Measurements from ENCODE around the gene PAM. TPM values are rescaled to one million over a fixed set of nuclear protein-coding genes. Genes with fewer than 3 reads are reported as not detected.
"Not testable (repeated sequence)": the region's sequence is repeated elsewhere in the genome, so short reads cannot be mapped to it uniquely, and the experiment has no call there.

Gene PAM
- polyA plus RNA-seq, 1 donor from 2014 or later, result 363 TPM

GRCh38 chr5:102903074-102903871, 148.2 kb downstream of the PAM start:
- no peak overlapping the region for H3K9ac ChIP-seq (ENCODE audit: low read length)
- H3F3A ChIP-seq (ENCODE audit: insufficient read depth, low read length, poor library complexity, severe bottlenecking), result no peaks in the 10 kb centered on the region
- no peaks in the 10 kb centered on the region for H3K27me3 ChIP-seq (ENCODE audit: insufficient read depth, low read depth, low read length)
- no peaks in the 10 kb centered on the region for H3K79me2 ChIP-seq (replicated peaks; ENCODE audit: insufficient read depth, low read length)
- H3K36me3 ChIP-seq (ENCODE audit: insufficient read depth, low read length), result no peaks in the 10 kb centered on the region
- H2AFZ ChIP-seq (ENCODE audit: low read depth, low read length), result no peak overlapping the region
- no peak overlapping the region for H3K4me2 ChIP-seq (ENCODE audit: low read length)
- no peaks in the 10 kb centered on the region for H3K9me3 ChIP-seq (ENCODE audit: low read length)
- no peak overlapping the region for H3K27ac ChIP-seq (ENCODE audit: low read length)
- no peak overlapping the region for H3K4me3 ChIP-seq (ENCODE audit: low read length)
- H4K20me1 ChIP-seq (ENCODE audit: insufficient read depth), result no peaks in the 10 kb centered on the region
- H3K9me2 ChIP-seq (ENCODE audit: insufficient read depth, low read length), result no peaks in the 10 kb centered on the region
- TF ChIP-seq MXI1 (conservative IDR thresholded peaks at IDR 0.05; ENCODE audit: poor library complexity, severe bottlenecking), result no peak
- TF ChIP-seq CTCF (IDR thresholded peaks at IDR 0.05; ENCODE audit: poor library complexity, severe bottlenecking), result no peak
- TF ChIP-seq TAF1 (IDR thresholded peaks at IDR 0.05; ENCODE audit: low read depth), result no peak
- TF ChIP-seq POLR2AphosphoS5 (IDR thresholded peaks at IDR 0.05), result no peak
- no peak for TF ChIP-seq SMC3 (conservative IDR thresholded peaks at IDR 0.05; ENCODE audit: poor library complexity)
- no peak for TF ChIP-seq EP300 (conservative IDR thresholded peaks at IDR 0.05; ENCODE audit: poor library complexity, severe bottlenecking)
- TF ChIP-seq, protein P1, sequence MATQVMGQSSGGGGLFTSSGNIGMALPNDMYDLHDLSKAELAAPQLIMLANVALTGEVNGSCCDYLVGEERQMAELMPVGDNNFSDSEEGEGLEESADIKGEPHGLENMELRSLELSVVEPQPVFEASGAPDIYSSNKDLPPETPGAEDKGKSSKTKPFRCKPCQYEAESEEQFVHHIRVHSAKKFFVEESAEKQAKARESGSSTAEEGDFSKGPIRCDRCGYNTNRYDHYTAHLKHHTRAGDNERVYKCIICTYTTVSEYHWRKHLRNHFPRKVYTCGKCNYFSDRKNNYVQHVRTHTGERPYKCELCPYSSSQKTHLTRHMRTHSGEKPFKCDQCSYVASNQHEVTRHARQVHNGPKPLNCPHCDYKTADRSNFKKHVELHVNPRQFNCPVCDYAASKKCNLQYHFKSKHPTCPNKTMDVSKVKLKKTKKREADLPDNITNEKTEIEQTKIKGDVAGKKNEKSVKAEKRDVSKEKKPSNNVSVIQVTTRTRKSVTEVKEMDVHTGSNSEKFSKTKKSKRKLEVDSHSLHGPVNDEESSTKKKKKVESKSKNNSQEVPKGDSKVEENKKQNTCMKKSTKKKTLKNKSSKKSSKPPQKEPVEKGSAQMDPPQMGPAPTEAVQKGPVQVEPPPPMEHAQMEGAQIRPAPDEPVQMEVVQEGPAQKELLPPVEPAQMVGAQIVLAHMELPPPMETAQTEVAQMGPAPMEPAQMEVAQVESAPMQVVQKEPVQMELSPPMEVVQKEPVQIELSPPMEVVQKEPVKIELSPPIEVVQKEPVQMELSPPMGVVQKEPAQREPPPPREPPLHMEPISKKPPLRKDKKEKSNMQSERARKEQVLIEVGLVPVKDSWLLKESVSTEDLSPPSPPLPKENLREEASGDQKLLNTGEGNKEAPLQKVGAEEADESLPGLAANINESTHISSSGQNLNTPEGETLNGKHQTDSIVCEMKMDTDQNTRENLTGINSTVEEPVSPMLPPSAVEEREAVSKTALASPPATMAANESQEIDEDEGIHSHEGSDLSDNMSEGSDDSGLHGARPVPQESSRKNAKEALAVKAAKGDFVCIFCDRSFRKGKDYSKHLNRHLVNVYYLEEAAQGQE (IDR thresholded peaks at IDR 0.05; ENCODE audit: borderline replicate concordance), result no peak
- TF ChIP-seq EZH2 (IDR thresholded peaks at IDR 0.05; ENCODE audit: borderline replicate concordance, insufficient read depth, low read length, poor library complexity, severe bottlenecking), result no peak
- TF ChIP-seq RAD21 (conservative IDR thresholded peaks at IDR 0.05), result no peak

- Histone ChIP-seq H3K36me3 (ENCODE audit: insufficient read depth, low read length) (no peaks in the 10 kb centered on the region), H3K27me3 (ENCODE audit: insufficient read depth, low read depth, low read length) (no peaks in the 10 kb centered on the region), H3K27ac (ENCODE audit: low read length) (no peak overlapping the region), H2AFZ (ENCODE audit: low read depth, low read length) (no peak overlapping the region), H3F3A (ENCODE audit: insufficient read depth, low read length, poor library complexity, severe bottlenecking) (no peaks in the 10 kb centered on the region), H3K4me3 (ENCODE audit: low read length) (no peak overlapping the region), H3K4me2 (ENCODE audit: low read length) (no peak overlapping the region), H3K9ac (ENCODE audit: low read length) (no peak overlapping the region), H4K20me1 (ENCODE audit: insufficient read depth) (no peaks in the 10 kb centered on the region), H3K9me3 (ENCODE audit: low read length) (no peaks in the 10 kb centered on the region), H3K79me2 (replicated peaks; ENCODE audit: insufficient read depth, low read length) (no peaks in the 10 kb centered on the region), H3K9me2 (ENCODE audit: insufficient read depth, low read length) (no peaks in the 10 kb centered on the region)
- TF ChIP-seq MXI1 (conservative IDR thresholded peaks at IDR 0.05; ENCODE audit: poor library complexity, severe bottlenecking), result no peak
- TF ChIP-seq SMC3 (conservative IDR thresholded peaks at IDR 0.05; ENCODE audit: poor library complexity), result no peak
- peak; percentile 47 for TF ChIP-seq EP300 (conservative IDR thresholded peaks at IDR 0.05; ENCODE audit: poor library complexity, severe bottlenecking)
- no peak for TF ChIP-seq EZH2 (IDR thresholded peaks at IDR 0.05; ENCODE audit: borderline replicate concordance, insufficient read depth, low read length, poor library complexity, severe bottlenecking)
- TF ChIP-seq, protein P1 (IDR thresholded peaks at IDR 0.05; ENCODE audit: borderline replicate concordance), result no peak
- no peak for TF ChIP-seq CTCF (IDR thresholded peaks at IDR 0.05; ENCODE audit: poor library complexity, severe bottlenecking)
- no peak for TF ChIP-seq TAF1 (IDR thresholded peaks at IDR 0.05; ENCODE audit: low read depth)
- TF ChIP-seq POLR2AphosphoS5 (IDR thresholded peaks at IDR 0.05), result peak; percentile 37
- TF ChIP-seq RAD21 (conservative IDR thresholded peaks at IDR 0.05), result no peak
Observed at GRCh38 chr5:102905056-102905455, 150.0 kb downstream of the PAM start.

DNA sequence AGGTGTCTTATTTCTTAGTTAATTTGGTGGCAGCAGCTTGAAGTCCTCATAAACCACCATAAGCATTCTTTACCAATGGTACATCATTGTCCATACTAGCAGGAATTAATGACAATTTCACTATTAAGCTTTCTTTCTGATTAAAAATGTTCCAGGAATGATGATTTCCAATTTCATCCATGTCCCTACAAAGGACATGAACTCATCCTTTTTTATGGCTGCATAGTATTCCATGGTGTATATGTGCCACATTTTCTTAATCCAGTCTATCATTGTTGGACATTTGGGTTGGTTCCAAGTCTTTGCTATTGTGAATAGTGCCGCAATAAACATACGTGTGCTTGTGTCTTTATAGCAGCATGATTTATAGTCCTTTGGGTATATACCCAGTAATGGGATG, 152.0 kb downstream of the PAM start:
- H3F3A ChIP-seq (ENCODE audit: insufficient read depth, low read length, poor library complexity, severe bottlenecking); H4K20me1 ChIP-seq (ENCODE audit: insufficient read depth); H3K79me2 ChIP-seq (replicated peaks; ENCODE audit: insufficient read depth, low read length); H3K9ac ChIP-seq (ENCODE audit: low read length); H3K4me2 ChIP-seq (ENCODE audit: low read length); H2AFZ ChIP-seq (ENCODE audit: low read depth, low read length); H3K27me3 ChIP-seq (ENCODE audit: insufficient read depth, low read depth, low read length); H3K9me3 ChIP-seq (ENCODE audit: low read length); H3K4me3 ChIP-seq (ENCODE audit: low read length); H3K9me2 ChIP-seq (ENCODE audit: insufficient read depth, low read length); H3K27ac ChIP-seq (ENCODE audit: low read length); H3K36me3 ChIP-seq (ENCODE audit: insufficient read depth, low read length): not testable (repeated sequence)

Data from neural cell (in vitro differentiated cells).